GM19035 (cell line): ENCODE data around the gene PRH2.

Experiments used
- ATAC-seq: cut with Tn5 transposase; IDR thresholded peaks from one replicate; pipeline ENCODE4 v1.9.1; 2021; ENCODE audit not compliant: unreplicated experiment

The PRH2 gene

DNA sequence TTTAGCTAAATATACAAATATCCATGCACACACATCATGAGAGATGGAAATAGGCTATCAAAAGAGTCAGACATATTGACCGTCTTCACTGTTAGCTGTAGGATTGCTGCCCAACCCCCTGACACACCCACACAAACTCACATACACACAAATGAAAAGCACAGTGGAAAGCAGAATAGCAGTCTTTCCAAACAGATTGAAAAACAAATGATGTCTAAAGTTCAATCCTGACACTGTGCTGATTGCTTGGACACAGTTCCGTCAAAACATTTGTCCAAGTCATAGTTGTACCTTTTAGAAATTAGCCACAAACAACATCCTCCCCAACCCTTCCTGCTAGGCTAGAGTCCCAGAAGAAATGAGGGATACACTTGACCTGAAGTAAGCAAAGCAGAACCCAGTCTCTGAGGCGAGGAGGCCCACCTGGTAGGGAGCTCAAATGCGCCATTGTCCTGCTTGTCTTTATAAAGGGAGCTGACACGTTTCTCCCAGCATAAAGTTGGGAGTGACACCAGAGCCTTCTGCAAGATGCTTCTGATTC lies at the start of gene PRH2:
PRH2 (plus strand) TSS at position 491 of the 541 bp plus-strand sequence; CDS start at position 529, 38 bp downstream.
- no peak for ATAC-seq

DNA sequence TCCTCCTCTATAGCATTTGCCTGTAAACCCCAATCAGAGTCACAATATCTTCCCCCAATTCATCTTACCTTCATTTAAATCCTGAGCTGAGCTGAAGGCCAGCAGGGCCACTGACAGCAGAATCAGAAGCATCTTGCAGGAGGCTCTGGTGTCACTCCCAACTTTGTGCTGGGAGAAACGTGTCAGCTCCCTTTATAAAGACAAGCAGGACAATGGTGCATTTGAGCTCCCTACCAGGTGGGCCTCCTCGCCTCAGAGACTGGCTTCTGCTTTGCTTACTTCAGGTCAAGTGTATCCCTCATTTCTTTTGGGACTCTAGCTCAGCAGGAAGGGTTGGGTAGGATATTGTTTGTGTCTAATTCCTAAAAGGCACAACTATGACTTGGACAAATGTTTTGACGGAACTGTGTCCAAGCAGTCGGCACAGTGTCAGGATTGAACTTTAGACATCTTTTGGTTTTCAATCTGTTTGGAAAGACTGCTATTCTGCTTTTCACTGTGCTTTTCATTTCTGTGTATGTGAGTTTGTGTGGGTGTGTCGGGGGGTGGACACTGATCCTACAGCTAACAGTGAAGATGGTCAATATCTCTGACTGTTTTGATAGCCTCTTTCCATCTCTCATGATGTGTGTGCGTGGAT lies 44.8 kb upstream of the PRH2 start, which contains the start of gene PRH1:
PRH1 (minus strand) TSS at position 170 of the 640 bp plus-strand sequence; CDS start at position 132, 38 bp downstream.
- ATAC-seq: no peak

DNA sequence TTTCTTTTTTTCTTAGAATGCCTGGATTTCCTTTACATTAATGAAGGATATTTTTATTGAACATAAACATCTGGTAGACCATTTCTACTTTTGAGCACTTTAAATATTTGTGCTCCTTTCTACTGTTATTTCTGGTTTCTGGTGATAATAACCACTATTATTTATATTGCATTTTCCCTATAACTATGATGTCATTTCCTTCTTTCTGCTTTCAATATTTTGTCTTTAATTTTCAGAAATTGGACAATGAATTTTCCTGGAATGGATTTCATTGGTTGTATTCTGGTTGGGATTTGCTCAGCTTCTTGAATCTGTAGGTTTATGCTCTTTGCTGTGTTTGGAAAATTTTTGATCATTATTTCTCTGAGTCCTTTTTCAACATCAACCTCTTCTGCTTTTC lies 39.8 kb upstream of the PRH2 start:
- ATAC-seq: no peak

DNA sequence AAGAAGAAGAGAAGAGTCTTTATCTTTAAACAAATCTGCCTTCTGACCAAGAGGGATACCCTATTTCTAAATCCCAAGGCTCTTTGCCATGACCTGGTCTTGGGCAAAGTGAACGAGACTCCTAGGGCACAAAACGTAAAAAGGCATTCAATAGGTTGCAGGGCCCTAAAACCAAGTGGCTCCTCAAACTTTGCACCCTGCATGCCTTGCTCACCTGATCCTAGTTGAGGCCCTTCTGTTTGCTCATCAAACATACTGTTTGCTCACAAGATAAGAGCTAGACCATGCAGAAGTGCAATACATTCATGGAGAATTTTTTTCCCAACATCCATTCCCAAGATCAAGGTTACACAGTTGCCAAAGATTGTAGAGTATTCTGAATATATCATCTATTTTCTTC lies 37.1 kb upstream of the PRH2 start:
- no peak for ATAC-seq

GRCh38 chr12:10896854-10897253 lies 32.2 kb upstream of the PRH2 start:
- ATAC-seq: no peak

GRCh38 chr12:10900530-10900929 lies 28.5 kb upstream of the PRH2 start:
- ATAC-seq: no peak

GRCh38 chr12:10900972-10901371 lies 28.1 kb upstream of the PRH2 start:
- no peak for ATAC-seq

DNA sequence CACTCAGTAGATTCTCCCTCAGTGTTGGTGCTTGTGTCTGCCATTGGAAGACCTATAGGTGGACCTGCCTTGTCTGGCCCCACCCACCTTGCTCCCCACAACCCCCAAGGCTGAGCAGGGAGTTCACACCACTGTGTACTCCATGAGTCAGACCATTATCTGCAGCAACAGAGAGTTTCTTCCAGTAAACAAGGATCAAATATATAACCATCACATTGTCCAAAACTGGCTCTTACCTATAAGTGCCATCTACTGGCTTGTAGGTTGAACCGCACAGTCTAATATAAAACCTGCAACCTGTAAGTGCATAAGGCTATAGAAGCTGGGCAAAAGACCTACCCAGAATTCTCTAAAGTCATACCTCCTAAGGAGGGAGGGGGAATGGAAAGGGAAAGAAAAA lies 27.6 kb upstream of the PRH2 start:
- ATAC-seq: no peak

DNA sequence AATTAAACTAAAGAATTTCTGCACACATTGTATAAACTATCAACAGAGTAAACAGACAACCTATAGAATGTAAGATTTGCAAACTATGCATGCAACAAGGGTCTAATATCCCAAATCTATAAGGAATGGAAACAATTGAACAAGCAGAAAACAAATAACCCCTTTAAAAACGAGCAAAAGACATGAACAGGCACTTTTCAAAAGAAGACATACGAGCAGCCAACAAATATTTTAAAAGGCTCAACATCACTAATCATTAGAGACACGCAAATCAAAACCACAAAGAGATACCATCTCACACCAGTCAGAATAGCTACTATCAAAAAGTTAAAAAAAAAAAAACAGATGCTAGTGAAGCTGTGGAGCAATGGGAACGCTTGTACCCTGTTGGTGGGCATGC lies 24.4 kb upstream of the PRH2 start:
- ATAC-seq: no peak

DNA sequence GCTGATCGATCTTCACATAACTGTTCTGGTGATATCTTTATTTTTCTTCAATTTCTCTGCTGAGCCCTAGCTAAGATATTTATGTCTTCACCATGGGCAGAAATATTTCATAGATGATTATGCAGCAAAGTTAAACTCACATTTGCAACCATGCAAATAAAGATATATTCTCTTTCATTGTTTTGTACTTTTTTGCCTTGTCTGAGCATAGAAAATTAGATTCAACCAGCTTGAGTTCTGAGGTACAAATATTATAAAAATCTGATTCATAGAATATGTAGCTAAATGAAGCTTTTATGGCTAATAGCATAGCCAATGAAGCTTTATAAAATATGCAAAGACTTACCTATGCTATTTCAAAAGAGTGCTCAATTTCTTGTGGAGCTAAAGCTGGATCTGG lies 19.6 kb upstream of the PRH2 start, which contains the start of gene TAS2R13:
TAS2R13 (minus strand) TSS at position 101 of the 400 bp plus-strand sequence. CDS start 264 bp downstream, outside the sequence.
- no peak for ATAC-seq

GRCh38 chr12:10910380-10910779 lies 18.7 kb upstream of the PRH2 start:
- ATAC-seq: no peak

GRCh38 chr12:10919809-10920208 lies 9.2 kb upstream of the PRH2 start:
- ATAC-seq: no peak

- ATAC-seq: no peak
Observed at GRCh38 chr12:10926269-10926668, 2.8 kb upstream of the PRH2 start.

- ATAC-seq: no peak
Observed at GRCh38 chr12:10936506-10936905, 7.5 kb downstream of the PRH2 start.

- ATAC-seq: no peak
Observed at GRCh38 chr12:10939163-10939562, 10.1 kb downstream of the PRH2 start, which contains the start of gene TAS2R14. TSS of gene TAS2R14 (minus strand) at chr12:10939263. CDS start at chr12:10939207, 56 bp downstream.

DNA sequence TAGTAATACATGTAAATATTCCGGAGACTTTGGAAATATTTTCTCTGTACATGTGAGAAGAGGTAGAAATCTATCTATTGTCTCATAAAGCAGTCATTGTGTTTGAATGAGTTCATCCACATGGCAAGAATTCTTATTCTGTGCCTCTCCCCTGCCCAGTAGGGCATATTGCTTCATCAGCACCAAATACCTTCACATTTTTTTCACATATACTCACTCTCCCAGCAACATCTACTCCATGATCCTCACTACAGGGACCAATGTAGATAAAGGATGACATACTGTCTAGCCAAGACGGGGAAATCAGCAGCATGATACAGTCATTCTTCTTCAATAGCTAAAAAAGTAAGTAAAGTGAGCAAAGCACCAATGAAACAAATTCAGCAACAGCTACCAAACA lies 11.4 kb downstream of the PRH2 start:
- ATAC-seq: no peak

DNA sequence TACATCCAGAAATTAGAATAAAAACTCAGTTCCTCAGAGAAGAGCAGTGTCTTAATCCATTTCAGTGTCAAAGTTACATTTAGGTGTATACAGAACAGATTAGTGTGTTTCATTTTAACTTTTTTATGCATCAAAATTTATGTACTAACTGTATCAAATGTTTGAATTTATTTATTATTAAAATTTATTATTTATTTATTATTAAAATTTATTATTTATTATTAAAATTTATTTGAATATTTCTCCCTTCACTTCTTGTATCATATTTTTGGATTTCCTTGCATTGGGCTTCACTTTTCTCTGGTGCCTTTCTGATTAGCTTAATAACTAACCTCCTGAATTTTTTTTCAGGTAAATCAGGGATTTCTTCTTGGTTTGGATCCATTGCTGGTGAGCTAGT lies 12.3 kb downstream of the PRH2 start:
- no peak for ATAC-seq

DNA sequence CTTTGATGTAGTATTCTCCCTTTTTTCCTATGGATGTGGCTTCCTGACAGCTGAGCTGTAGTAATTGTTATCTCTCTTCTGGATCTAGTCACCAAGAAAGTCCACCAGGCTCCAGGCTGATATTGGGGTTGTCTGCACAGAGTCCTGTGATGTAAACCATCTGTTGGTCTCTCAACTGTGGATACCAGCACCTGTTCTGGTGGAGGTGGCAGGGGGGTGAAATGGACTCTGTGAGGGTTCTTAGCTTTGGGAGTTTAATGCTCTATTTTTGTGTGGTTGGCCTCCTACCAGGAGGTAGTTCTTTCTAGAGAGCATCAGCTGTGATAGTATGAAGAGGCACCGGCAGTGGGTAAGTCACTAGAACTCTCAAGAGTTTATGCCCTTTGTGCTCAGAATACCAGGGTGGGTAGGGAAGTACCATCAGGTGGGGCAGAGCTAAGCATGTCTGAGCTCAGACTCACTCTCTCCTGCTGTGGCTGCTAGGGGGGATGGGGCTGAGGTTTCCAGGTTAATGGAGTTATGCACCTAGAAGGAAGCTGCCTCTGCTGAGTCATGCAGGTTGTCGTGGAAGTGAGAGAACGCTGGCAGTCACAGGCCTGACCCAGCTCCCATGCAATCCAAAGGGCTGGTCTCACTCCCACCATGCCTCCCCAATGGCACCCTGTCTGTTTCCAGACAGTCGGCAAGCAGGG lies 13.0 kb downstream of the PRH2 start:
- ATAC-seq: no peak

- ATAC-seq: no peak
Observed at GRCh38 chr12:10943167-10943566, 14.1 kb downstream of the PRH2 start.

DNA sequence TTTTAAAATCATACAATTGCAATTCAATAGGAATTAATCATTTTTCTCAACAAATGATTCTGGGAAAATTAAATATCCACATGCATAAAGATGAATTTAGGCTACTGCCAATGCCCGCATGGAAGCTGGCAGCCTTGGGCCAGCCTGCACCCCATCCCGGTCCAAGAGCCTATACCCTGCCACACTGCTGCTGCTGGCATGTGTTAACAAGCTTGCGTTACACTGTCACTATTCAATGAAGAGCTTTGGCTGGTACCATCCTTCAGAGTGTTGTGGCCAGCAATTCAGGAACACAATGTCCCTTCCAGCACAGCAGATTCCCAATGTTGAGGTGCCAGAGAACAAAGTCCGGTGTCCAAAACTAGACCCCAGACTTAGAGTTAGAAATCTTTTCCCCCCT lies 23.6 kb downstream of the PRH2 start:
- no peak for ATAC-seq

DNA sequence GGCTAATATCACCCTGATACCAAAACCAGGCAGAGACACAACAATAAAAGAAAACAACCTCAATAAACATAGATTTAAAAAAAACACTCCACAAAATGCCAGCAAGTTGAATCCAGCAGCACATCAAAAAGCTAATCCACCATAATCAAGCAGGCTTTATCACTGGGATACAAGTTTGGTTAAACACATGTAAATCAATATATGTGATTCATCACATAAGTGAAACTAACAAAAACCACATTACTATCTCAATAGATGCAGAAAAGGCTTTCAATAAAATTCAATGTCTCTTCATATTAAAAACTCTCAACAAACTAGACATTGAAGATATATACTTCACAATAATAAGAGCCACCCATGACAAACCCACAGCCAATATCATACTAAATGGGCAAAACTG lies 27.0 kb downstream of the PRH2 start:
- no peak for ATAC-seq

DNA sequence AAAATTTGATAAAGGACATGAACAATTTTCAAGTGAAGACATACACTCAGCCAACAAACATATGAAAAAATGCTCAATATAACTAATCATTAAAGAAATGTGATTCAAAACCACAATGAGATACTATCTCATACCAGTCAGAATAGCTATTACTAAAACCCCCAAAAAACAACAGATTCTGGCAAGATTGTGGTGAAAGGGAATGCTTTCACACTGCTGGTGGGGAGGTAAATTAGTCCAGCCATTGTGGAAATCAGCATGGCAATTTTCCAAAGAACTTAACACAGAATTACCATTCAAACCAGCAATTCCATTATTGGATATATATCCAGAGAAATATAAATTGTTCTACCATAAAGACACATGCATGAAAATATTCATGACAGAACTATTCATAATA lies 28.7 kb downstream of the PRH2 start:
- ATAC-seq: no peak
